Stimulated activated CD4-positive, alpha-beta T cell treated with anti-CD3 and anti-CD28 coated beads, Interleukin-1b, Interleukin-23, amount 100 ng/mL, for 4 hours (primary cell): ENCODE measurements around the gene DUS1L.

Experiments
- DNase-seq, 2 donors: peaks; one replicate each; pipeline ENCODE4 v3.0.0-alpha.2; 2020; ENCODE audit warnings: low read depth in 2 of 2

The DUS1L gene

GRCh38 chr17:82012640-82013295 lies 52.8 kb downstream of the DUS1L start:
- DNase-seq, result no peak

GRCh38 chr17:82012261-82012639 lies 53.4 kb downstream of the DUS1L start:
- DNase-seq, result no peak

GRCh38 chr17:82011617-82012187 lies 53.9 kb downstream of the DUS1L start:
- no peak for DNase-seq

GRCh38 chr17:82010575-82011525 lies 54.8 kb downstream of the DUS1L start:
- DNase-seq, result no peak

- DNase-seq, result no peak
Observed at GRCh38 chr17:82009413-82009812, 56.2 kb downstream of the DUS1L start.

GRCh38 chr17:82008941-82009405 lies 56.6 kb downstream of the DUS1L start:
- DNase-seq, result no peak

GRCh38 chr17:82008258-82008940 lies 57.2 kb downstream of the DUS1L start:
- no peak for DNase-seq
